ENCODE results near the gene F2RL3.

The F2RL3 gene

GRCh38 chr19:16880884-16881554 is 7.8 kb upstream of the F2RL3 start:
- TF ChIP-seq POLR2A (IDR thresholded peaks at IDR 0.05; ENCODE audit: low read length) (no peak), GATA1 (IDR thresholded peaks at IDR 0.05; ENCODE audit: low read depth, low read length) (no peak)
- DNase-seq = no peak

DNA sequence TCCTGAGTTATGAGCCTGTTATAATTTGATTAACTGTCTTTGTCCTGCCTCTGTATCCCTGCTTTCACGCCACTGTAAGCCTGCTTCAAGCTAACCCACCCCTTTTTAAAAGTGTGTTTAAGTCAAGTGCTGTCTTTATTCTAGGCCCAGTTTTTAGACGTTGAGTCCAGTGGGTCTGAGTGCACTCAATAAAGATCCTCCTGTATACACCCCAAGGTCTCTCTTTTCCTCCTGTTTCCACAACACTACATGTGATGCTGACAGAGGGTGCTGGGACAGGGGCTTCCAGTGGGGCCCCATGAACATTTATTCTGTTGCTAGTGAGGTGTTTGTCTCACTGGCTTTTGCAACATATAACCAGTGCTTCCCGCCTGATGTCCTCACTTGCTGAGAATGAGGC is 6.7 kb upstream of the F2RL3 start:
- TF ChIP-seq POLR2A (IDR thresholded peaks at IDR 0.05; ENCODE audit: low read length) (no peak), GATA1 (IDR thresholded peaks at IDR 0.05; ENCODE audit: low read depth, low read length) (no peak)

DNA sequence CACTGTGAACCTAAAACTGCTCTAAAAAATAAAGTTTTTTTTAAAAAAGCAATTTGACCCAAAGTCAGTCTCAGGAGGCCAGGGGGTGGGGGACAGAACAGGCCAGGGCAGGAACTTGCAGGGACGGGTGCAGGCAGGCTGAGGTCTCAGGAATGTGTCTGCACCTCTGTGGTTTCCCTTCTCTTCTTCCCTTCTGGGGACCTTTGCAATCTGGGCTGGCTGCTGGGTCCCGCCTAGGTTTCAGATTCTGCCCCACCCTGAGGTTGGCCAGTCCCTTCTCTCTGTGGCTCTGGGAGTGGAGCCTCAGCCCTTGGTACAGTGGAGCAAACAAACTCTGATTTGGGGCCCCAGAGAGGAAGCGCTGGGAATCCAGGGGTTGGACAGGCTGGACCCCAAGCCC is 5.3 kb upstream of the F2RL3 start:
- TF ChIP-seq POLR2A (IDR thresholded peaks at IDR 0.05; ENCODE audit: low read length) = no peak
- TF ChIP-seq GATA1 (IDR thresholded peaks at IDR 0.05; ENCODE audit: low read depth, low read length) = no peak
- DNase-seq = no peak

More for the DNA sequence above, 6.7 kb upstream of the F2RL3 start:
- DNase-seq = peak; percentile 25 to 52

- DNase-seq = no peak
- TF ChIP-seq POLR2A (IDR thresholded peaks at IDR 0.05; ENCODE audit: low read length) (no peak), GATA1 (IDR thresholded peaks at IDR 0.05; ENCODE audit: low read depth, low read length) (no peak)
Observed at GRCh38 chr19:16885166-16885565, 3.6 kb upstream of the F2RL3 start.

DNA sequence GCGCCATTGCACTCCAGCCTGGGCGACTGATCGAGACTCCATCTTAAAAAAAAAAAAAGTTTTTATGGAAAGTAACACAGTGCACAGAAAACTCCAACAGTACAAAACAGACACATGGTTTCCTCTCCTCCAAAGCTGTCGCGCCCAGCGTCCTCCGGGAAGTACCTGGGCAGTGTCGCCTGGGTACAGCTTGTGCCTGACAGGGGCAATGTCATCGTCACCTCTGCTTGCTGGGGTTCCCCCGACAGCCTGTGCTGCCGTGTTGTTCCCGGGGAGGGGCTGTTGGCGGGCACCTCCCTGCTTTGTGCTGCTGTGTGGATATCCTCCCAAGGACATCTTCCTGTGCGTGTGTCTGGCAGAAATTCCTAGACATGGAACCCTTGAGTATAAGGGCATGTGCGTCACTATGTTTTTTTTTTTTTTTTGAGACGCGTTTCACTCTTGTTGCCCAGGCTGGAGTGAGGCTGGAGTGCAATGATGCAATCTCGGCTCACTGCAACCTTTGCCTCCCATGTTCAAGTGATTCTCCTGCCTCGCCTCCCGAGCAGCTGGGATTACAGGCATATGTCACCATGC is 2.4 kb upstream of the F2RL3 start:
- no peak for DNase-seq
- TF ChIP-seq GATA1 (IDR thresholded peaks at IDR 0.05; ENCODE audit: low read depth, low read length) (no peak), POLR2A (IDR thresholded peaks at IDR 0.05; ENCODE audit: low read length) (no peak)

DNA sequence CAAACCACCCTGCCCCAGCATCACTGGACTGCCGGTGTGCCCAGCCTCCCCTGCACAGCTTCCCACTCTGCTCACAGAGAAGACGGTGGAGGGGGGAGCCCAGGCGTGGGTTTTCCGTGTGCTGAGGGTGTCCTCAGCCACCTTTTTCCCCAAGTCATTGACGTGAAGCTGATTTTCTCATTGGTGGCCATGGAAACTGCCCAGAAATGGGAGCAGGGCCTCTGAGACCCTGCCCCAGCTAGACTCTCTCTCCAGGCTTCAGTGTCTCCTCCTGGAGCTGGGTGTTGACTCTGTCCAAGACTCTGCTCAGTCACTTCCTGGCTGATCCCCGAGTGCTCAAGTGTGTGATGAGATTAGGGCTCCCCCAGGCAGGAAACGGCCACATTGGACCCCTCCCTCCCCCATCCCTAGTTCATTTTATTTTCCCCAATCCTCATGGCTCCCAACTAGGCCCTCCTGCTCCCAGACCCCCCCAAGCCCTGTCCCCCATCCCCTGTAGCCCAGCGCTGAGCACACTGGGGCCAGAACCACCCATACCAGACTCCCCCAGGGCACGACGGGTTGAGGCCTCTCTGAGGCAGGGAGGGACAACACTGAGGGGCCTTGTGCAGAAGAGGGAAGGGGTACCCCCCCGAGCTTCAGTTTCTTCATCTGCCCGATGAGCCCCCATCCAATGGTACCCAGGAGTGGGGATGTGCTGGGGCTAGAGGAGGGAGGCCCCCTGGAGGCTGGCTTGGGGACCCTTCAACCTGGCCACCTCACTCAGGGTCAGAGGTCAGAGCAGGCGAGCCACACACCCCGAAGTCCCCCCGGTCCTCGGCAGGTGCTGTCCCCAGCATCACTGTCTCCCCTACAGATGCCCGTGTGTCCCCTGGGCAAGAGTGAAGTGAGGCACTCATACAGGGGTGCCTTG is 1.2 kb upstream of the F2RL3 start:
- TF ChIP-seq POLR2A (IDR thresholded peaks at IDR 0.05; ENCODE audit: low read length) (no peak), GATA1 (IDR thresholded peaks at IDR 0.05; ENCODE audit: low read depth, low read length) (no peak)
- DNase-seq = peak; percentile 16 to 30

DNA sequence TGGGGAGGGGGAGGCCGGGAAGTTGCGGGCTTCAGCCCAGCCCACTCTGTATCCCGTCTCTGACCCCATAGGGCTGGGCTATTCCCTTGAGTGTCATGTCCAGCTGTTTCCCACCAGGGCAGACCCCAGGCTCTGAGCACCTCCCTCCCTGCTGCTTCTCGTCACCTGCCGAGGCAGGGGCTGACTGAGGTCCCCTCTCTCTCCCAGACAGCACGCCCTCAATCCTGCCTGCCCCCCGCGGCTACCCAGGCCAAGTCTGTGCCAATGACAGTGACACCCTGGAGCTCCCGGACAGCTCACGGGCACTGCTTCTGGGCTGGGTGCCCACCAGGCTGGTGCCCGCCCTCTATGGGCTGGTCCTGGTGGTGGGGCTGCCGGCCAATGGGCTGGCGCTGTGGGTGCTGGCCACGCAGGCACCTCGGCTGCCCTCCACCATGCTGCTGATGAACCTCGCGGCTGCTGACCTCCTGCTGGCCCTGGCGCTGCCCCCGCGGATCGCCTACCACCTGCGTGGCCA is 625 bp downstream of the F2RL3 start:
- TF ChIP-seq POLR2A (IDR thresholded peaks at IDR 0.05; ENCODE audit: low read length) (no peak), GATA1 (IDR thresholded peaks at IDR 0.05; ENCODE audit: low read depth, low read length) (no peak)
- DNase-seq = peak; percentile 26 to 28

DNA sequence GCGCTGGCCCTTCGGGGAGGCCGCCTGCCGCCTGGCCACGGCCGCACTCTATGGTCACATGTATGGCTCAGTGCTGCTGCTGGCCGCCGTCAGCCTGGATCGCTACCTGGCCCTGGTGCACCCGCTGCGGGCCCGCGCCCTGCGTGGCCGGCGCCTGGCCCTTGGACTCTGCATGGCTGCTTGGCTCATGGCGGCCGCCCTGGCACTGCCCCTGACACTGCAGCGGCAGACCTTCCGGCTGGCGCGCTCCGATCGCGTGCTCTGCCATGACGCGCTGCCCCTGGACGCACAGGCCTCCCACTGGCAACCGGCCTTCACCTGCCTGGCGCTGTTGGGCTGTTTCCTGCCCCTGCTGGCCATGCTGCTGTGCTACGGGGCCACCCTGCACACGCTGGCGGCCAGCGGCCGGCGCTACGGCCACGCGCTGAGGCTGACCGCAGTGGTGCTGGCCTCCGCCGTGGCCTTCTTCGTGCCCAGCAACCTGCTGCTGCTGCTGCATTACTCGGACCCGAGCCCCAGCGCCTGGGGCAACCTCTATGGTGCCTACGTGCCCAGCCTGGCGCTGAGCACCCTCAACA is 1.2 kb downstream of the F2RL3 start:
- TF ChIP-seq POLR2A (IDR thresholded peaks at IDR 0.05; ENCODE audit: low read length) (no peak), GATA1 (IDR thresholded peaks at IDR 0.05; ENCODE audit: low read depth, low read length) (no peak)

GRCh38 chr19:16890461-16891184 is 1.8 kb downstream of the F2RL3 start:
- DNase-seq = peak; percentile 79 to 93
- TF ChIP-seq POLR2A (IDR thresholded peaks at IDR 0.05; ENCODE audit: low read length) (no peak), GATA1 (IDR thresholded peaks at IDR 0.05; ENCODE audit: low read depth, low read length) (no peak)

More for the DNA sequence above, 1.2 kb downstream of the F2RL3 start:
- DNase-seq = peak in 1 of 2 experiments; percentile 38

DNA sequence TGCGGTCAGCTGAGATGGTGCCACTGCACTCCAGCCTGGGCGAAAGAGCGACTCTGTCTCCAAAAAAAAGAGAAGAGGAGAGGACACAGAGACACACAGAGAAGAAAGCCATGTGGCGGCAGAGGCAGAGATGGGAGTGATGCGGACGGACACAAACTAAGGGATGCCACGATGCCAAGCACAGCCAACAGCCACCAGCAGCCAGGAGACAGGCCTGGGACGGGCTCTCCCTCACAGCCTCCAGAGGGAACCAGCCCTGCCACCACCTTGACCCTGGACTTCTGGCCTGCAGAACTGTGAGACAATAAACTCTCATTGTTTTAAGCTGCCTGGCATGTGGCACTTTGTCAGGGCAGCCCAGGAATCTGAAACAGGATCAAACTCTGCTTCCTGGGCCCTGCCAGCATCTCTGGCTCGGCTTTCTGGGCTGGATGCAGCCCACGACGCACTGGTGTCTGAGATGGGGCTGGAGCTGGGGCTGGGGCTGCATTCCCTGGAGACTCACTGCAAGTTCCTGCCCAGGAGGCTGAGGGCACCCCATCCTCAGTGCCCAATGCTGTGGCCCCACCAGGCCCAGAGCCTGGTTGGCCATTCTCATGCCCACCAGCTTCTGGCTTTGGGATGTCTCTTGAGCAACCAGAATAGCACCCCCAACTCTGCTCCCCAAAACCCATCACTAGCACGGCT is 3.0 kb downstream of the F2RL3 start:
- DNase-seq = no peak
- TF ChIP-seq GATA1 (IDR thresholded peaks at IDR 0.05; ENCODE audit: low read depth, low read length) (no peak), POLR2A (IDR thresholded peaks at IDR 0.05; ENCODE audit: low read length) (no peak)

DNA sequence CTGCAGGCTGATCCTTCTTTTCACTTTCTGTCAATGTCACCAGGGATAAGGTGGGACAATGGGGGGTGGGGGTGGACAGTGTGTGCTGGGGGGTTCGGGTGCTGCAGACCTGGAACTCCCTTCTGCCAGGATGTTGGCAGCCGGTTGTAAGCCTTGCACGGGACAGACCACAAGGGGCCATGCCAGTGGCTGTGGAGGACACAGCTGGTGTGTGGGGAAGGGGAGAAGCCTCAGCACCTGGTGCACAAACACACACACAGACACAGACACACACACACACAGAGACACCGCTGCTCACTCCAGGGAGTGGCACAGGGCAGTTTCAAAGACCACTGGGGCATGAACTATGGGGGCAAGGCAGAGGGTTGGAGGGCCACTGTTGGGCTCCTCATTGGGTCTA is 3.6 kb downstream of the F2RL3 start:
- no peak for TF ChIP-seq GATA1 (IDR thresholded peaks at IDR 0.05; ENCODE audit: low read depth, low read length)
- no peak for TF ChIP-seq POLR2A (IDR thresholded peaks at IDR 0.05; ENCODE audit: low read length)
- no peak for DNase-seq

DNA sequence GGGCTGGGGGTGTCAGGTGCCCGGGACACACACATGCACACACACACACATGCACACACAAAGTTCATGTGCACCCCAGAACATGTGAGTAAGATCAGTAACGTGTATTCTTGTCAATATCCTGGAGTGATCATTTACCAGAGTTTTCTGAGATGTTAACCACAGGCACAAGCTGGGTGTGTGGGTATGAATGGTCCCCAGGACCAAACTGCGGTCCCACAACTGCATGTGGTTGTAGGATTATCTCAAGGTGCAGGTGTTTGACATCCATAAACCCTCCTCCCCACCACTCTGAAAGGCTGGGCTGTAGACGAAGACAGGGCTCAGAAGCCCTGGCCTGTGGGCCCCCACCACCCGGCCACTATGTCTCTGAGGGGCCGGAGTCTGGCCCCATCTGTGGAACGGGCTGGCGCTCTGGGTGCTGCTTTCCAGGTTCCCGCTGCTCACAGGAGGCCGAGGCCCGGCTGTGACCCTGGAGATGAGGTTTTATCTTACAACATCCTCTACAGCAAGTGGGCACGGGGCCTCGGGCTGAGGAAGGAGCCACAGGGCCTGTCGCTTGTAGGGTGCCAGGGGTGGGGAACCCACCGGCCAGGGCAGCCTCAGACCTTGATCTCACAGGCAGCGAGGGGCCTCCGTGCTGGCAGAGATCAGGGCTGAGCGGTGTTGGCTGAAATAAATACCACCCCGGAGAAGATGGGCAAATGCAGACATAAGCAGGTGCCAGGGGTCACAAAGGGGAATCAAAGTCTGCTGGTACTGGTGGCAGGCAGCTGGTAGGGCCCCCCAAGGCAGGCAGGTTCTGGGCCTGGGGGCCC is 4.3 kb downstream of the F2RL3 start:
- DNase-seq = no peak
- TF ChIP-seq GATA1 (IDR thresholded peaks at IDR 0.05; ENCODE audit: low read depth, low read length) (no peak), POLR2A (IDR thresholded peaks at IDR 0.05; ENCODE audit: low read length) (no peak)
